Colon (tissue), 2 donors: ENCODE results near the gene VEPH1.
"Not testable (repeated sequence)": the region's sequence is repeated elsewhere in the genome, so short reads cannot be mapped to it uniquely, and the experiment has no call there.

Source experiments
- FAIRE-seq: peaks from 2 replicates; lab custom pipeline; 2012; peaks lifted over from hg19 to GRCh38; lab: Jason Lieb, UNC
- donor health status: control.
- donor health status: control.

The VEPH1 gene

GRCh38 chr3:157387708-157388435 is 115.3 kb downstream of the VEPH1 start:
- no peak for FAIRE-seq

DNA sequence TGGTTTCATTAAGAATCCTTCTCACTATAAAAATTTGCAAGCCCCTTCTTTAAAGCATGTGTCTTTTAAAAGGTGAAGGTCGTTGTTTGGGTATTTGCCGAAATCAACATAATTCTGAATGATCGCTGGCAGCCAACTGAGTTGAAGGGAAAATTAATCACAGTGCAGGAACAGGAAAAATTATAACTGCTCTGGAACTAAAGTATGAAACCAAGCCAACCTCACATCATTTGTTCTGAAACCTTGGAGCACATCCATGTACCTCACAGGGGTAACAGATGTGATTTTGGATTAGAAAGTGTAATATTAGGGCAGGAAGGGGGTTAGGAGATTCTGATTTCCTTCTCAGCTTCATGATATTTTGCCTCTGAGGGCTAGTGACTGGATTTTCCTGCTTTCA is 118.7 kb downstream of the VEPH1 start:
- FAIRE-seq: no peak

DNA sequence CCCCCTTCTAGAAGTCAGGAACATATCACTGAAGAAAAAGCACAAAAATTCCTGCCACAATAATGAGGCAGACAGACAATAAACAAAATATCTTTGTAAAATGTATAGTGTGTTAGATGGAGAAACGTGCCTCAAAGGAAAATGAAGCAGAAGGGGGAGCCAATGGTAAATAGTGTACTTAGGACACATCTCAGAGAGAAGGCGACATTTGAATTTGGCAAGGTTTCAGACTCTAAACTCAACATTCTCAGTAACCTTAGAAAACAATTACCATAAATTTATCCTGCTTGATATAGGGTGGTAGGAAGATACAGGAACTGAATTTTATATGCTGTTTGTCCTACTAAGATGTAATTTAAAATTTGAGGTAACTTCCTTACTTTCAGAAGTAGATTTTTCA is 119.2 kb downstream of the VEPH1 start:
- FAIRE-seq: no peak

DNA sequence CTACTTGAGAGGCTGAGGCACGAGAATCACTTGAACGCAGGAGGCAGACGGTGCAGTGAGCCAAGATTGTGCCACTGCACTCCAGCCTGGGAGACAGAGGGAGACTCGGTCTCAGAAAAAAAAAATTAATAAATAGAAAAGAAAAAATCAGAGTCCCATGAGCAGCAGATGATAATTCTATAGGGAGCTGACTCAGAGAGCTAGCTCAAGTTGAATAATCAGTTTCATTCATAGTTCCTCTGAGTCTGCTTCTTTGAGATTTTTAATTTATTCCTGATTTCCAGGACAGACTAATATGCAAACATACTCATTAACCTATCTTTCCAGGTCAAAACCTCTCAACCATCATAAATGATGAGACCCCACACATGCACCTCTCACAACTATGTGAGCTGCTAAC is 121.6 kb downstream of the VEPH1 start:
- no peak for FAIRE-seq

DNA sequence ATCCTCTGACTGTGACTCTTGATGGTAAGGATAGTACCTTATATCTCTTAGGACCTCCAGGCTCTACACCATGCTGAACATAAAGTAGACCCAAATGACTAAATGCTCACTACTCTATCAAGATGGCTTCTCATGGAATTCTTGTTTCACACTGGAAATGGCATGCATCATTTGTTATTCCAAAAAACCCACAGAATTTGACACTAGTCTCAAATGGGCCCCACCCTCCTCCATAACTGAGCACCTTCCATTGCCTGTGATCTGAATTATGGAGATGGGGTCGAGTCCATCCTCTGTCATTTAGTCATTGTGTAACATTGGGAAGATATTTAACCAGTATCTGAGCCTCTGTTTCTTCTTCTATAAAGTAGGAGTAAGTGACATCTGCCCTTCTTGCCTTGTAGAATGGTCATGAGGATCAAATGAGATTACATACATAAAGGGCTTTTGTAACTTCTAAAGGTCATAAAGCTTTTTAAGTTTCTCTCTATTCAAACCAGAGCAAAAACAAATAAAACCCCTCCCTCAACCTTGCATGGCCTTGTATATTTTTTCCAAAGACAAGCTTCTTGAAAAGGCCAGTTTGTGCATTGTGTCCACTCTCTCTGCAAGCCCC is 123.6 kb downstream of the VEPH1 start:
- no peak for FAIRE-seq

DNA sequence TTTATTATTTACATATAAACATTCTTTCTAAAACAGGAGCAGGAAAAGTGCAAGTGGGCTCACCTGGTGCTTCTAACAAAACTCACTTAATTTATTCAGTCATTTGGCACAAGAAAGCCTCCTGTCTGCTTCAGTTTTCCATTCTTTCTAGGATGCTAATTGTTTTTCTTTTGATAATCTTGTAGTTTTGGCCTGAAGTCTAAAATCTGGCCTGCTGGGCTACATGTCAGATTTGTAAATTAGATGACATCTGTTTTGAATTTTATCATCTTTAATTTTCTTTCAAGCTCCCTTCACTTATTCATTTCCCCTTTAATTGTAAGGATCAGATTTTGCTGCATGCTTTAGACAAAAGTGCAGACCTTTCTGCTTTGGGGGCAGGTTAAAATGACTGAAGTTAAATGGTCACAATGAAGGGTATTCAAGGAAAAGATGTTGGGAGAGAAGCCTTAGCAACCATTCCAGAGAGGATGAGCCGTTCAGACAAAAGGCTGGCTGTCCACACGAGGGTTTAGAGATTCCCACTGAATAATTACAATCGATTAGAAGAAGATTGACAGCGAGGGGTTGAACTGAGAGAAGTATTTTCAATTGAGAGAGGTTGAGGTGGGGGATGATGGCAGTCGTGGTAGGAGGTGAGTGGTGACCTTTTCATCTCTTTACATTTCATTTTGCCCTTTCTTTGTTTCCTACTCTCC is 126.5 kb downstream of the VEPH1 start:
- no peak for FAIRE-seq

DNA sequence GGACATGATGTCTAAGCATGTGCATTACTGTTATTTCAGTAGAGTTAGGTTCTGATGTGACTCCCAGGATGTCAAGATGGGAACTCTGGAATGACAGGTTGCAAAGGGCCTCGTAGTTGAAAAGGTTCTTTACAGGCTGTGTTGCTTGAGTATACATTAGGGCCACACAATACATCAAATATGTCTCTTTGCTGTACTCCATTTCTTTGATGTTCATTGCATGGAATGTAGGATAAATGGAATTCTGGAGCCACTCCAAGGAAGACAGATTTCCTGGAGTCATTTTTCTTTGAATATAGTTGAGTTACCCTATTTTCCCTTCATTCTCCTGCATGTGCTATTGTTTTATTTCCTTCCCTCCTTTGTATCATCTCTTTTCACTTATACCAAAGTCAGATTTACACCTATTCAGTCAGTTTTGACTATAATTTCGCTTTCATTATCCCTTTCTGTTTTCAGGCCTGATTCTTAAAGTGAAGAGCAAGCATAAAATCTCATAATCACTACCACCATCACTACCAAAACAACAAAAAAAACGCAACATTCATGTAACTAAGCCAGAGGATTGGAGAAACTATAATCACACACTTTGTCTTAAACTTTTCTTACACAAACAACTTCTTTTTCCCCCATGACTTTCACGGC is 127.8 kb downstream of the VEPH1 start:
- no peak for FAIRE-seq

DNA sequence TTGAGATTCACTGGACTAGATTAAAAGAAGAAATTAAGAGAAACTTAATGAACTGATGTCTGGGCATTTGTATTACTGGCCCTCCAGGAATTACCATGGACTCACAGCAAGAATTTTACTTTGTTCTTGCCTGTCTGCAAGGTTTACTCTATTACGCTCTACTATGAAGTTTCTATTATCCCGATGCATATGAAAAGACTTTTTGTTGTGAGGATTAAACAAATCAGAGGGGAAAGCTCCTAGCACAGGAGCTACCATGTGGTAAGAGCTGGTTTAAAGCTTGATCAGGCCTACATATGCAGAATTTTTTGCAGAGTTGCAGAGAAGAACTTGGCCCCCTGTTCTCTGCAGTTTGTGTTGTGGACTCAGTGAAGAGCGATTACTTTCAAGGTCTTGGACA is 128.3 kb downstream of the VEPH1 start:
- no peak for FAIRE-seq

GRCh38 chr3:157373783-157374182 is 129.4 kb downstream of the VEPH1 start:
- FAIRE-seq: no peak

- no peak for FAIRE-seq
These were observed 132.3 kb downstream of the VEPH1 start for GRCh38 chr3:157370867-157371266.

DNA sequence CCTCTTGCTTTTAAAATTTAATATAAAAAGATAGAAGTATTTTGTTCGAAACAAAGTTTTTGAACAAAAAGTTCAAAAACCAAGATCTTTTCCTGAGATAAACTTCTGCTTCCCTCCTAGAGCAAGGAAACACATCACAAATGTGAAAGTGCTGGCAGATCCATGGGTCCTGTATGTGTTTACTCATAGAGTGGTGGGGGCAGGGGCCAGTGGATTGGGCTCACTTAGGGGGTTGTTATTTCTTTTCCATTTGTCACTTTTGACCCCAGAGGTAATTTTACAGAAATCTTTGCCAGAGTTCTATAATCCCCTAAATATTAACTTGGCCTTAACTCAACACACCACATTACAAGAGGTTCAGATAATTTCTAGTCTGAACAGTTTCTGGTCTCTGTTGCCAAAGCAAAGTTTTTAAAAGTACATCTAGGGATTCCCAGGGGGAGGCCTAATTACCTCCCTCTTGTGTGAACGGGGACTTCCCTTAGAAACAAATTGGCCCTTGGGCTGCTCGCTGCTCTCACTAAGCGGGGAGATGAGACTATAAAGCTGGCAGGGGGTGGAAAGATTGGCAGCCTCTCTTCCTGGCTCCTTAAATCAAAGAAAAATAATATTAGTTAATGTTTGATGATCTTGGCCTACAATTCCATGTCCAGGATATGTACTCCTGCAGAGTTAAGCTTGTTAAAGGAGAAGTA is 133.3 kb downstream of the VEPH1 start:
- FAIRE-seq: no peak

GRCh38 chr3:157368171-157368570 is 135.0 kb downstream of the VEPH1 start:
- FAIRE-seq: no peak

GRCh38 chr3:157363393-157363792 is 139.8 kb downstream of the VEPH1 start:
- no peak for FAIRE-seq

DNA sequence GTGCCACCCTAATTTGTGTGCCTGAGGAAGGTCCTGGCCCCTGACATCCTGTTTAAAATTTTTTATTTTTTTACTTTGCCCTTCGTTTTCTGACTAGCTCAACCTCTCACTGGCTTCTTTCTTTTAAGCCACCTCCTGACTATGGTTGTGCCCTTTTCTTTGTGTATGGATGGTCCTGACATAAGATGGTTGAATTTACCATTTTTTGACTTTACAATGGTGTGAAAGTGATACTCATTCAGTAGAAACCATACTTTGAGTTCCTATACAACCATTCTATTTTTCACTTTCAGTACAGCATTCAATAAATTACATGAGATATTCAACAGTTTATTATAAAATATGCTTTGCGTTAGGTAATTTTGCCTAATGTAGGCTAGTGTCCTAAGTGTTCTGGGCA is 140.9 kb downstream of the VEPH1 start:
- FAIRE-seq: no peak

DNA sequence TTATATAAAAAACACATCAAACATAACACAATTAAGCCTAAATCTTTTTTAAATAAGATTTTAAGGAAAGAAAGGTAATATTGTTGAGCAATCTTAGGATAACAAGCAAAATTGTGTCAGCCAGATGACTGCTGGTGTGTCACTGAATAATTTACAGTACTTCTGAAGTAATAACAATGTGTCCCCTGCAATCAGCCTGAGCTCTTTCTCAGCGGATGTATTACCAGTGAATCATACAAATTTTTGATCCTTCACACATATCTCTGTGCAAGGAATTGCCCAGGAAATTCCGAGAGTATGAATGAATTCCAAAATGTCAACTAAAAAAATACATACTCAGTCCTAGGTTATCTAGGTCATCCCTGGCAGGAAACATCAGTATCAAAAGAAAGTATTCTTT is 143.2 kb downstream of the VEPH1 start:
- no peak for FAIRE-seq

DNA sequence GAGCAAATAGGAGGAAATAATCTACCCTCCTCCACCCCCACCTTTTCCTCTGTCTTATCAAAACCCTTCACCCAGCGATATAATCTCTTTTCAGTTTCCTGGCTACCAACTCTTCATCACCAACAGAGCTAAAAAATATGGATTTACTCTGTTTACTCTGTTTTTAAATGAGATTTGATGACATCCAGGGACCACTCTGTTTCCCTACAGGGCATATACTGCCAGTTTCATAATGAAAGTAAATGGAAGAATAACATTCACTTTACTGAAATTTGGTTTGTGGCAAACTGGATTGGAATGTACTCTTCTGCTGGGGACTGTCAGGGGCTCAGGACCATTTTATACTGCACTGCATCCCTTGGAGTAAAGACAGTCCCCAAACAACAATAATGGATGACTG is 146.7 kb downstream of the VEPH1 start:
- no peak for FAIRE-seq

- FAIRE-seq: no peak
These were observed 147.9 kb downstream of the VEPH1 start for GRCh38 chr3:157355276-157355675.

DNA sequence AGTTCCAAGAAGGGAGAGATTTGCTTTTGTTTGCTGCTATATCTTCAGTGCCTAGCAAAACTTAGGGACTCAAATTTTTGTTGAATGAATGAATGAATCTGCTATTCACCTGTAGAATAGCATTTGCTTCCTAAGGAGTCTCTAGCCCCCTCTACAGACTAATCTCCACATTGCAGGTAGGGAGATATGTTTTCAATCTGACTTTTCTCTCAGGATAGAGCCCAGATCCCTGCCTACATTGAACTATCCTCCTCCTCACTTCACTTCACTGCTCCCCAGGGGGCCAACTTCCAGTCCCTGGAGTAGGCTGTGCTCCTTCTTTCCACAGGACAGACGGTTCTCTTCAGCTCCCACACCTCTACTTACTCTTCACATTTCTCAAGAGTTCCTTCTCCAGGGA is 148.5 kb downstream of the VEPH1 start:
- FAIRE-seq: no peak

GRCh38 chr3:157354254-157354653 is 149.0 kb downstream of the VEPH1 start:
- FAIRE-seq: no peak

DNA sequence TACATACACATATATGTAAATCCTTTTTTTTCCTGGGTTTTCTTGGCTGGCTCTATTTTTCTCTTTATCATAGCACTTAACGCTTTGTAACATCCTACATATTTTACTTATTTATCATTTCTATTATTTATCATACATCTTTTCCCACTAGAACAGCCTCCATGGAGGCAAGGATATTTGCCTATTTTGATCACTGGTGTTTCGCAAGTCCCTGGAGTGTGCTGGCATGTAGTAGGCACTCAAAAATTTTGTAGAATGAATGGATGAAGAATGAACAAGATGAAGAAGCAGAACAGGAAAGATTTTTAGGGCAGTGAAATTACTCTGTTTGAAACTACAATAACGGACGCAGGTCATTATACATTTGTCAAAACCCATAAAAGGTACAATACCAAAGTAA is 149.6 kb downstream of the VEPH1 start:
- FAIRE-seq: no peak

DNA sequence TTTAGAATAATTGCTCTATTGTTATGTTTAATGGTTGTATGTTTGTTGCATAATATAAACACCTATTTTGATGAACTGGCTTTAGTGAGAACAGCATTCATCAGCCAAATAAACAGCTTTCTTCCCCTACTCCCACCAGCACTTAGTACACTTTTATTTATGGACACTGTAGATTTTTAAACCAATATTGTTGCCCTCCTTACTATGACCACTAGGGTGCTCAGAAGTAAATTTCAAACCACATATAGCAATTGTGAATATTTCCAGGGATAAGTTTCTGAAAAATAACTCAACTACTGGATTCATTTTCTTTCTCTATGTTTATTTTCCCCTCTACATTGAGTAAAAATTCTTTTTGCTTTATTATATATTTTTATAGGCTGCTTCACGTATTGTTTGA is 151.2 kb downstream of the VEPH1 start:
- FAIRE-seq: no peak

DNA sequence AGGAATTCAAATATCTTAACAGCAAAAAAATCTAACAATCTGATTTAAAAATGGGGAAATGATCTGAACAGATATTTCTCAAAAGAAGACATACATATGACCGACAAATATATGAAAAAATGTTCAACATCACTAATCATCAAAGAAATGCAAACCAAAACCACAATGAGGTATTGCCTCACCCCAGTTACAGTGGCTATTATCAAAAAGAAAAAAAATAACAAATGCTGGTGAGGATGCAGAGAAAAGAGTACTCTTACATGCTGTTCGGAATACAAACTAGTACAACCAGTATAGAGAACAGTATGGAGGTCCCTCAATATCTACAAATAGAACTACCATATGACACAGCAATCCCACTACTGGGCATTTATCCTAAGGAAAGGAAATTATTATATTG is 152.6 kb downstream of the VEPH1 start:
- FAIRE-seq: not testable (repeated sequence)
